ENCODE data around the gene GRIK4. TPM values are rescaled to one million over a fixed set of nuclear protein-coding genes. Genes with fewer than 3 reads are reported as not detected.

The GRIK4 gene
- total RNA-seq, 1 donor from 2014 or later = 4.5 TPM

GRCh38 chr11:120537996-120538395 is 26.4 kb downstream of the GRIK4 start:
- H3K27me3 Mint-ChIP-seq (ENCODE audit: unreplicated experiment) = peaks cover 1% of the 10 kb centered on the region
- H3K4me1 Mint-ChIP-seq (ENCODE audit: unreplicated experiment) = peaks cover 7% of the 10 kb centered on the region
- no peak overlapping the region for H3K27ac Mint-ChIP-seq (ENCODE audit: unreplicated experiment)
- DNase-seq (ENCODE audit: low spot score) = no peak
- no peaks in the 10 kb centered on the region for H3K9me3 Mint-ChIP-seq (ENCODE audit: unreplicated experiment)
- H3K36me3 Mint-ChIP-seq (ENCODE audit: low read depth, unreplicated experiment) = no peaks in the 10 kb centered on the region
- TF ChIP-seq, protein P1, sequence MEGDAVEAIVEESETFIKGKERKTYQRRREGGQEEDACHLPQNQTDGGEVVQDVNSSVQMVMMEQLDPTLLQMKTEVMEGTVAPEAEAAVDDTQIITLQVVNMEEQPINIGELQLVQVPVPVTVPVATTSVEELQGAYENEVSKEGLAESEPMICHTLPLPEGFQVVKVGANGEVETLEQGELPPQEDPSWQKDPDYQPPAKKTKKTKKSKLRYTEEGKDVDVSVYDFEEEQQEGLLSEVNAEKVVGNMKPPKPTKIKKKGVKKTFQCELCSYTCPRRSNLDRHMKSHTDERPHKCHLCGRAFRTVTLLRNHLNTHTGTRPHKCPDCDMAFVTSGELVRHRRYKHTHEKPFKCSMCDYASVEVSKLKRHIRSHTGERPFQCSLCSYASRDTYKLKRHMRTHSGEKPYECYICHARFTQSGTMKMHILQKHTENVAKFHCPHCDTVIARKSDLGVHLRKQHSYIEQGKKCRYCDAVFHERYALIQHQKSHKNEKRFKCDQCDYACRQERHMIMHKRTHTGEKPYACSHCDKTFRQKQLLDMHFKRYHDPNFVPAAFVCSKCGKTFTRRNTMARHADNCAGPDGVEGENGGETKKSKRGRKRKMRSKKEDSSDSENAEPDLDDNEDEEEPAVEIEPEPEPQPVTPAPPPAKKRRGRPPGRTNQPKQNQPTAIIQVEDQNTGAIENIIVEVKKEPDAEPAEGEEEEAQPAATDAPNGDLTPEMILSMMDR (IDR thresholded peaks at IDR 0.05; ENCODE audit: unreplicated experiment) = no peak
- H3K4me3 Mint-ChIP-seq (ENCODE audit: unreplicated experiment) = no peak overlapping the region

DNA sequence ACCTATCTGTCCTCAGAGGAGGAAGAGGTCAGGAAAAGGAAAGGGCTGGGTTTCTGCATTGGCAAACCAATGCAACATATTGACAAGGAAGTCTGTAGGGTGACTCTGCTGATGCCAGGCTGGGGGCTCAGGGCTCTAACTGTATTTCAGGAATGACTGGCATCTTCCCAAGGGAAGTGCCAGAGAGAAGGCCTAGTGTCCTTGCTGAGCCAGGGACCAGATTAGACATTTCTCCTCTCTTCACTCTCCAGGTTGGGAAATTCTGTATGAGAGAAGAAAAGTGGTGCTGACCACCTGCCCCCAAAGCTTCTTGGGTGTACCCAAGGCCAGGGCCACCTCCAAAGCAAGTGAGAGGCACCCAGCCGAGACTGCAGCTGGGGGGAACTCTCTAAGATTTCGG is 27.2 kb downstream of the GRIK4 start:
- H3K36me3 Mint-ChIP-seq (ENCODE audit: low read depth, unreplicated experiment) = no peaks in the 10 kb centered on the region
- peaks cover 7% of the 10 kb centered on the region for H3K4me1 Mint-ChIP-seq (ENCODE audit: unreplicated experiment)
- H3K27me3 Mint-ChIP-seq (ENCODE audit: unreplicated experiment) = peaks cover 1% of the 10 kb centered on the region
- H3K9me3 Mint-ChIP-seq (ENCODE audit: unreplicated experiment) = no peaks in the 10 kb centered on the region
- DNase-seq (ENCODE audit: low spot score) = no peak
- TF ChIP-seq, protein P1 (IDR thresholded peaks at IDR 0.05; ENCODE audit: unreplicated experiment) = no peak
- no peak overlapping the region for H3K4me3 Mint-ChIP-seq (ENCODE audit: unreplicated experiment)
- H3K27ac Mint-ChIP-seq (ENCODE audit: unreplicated experiment) = no peak overlapping the region

DNA sequence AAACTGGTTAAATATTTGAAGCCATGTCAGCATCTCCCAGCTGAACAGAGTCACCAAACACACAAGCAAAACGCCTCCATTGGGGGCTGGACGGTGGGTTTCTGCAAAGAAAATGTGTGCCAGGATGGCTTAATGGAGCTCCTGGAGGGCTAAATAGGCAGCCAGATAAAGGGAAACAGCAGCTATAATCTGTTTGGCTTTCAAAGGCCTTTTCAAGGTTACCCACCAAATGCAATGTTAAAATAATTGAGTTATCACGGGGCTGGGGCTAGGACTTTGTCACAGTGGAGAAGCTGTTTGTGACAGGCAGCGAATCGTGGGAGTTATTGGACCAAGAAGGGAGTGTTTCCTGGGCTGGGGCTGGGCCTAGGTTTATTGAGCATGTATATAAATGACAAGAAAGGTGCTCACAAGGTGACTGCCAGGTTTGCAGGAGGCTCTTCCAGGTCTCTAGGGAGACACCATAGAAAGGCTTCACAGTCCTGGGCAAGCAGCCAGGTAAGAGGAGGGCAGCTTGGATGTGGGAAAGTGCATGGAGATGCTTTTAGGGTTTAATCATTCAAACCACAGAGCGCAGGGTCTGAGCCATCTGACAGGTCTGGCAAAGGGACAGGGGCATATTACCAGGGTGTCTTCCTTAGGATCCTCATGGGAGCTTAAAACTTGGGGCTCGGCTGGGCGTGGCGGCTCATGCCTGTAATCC is 28.3 kb downstream of the GRIK4 start:
- H3K9me3 Mint-ChIP-seq (ENCODE audit: unreplicated experiment) = no peaks in the 10 kb centered on the region
- H3K4me3 Mint-ChIP-seq (ENCODE audit: unreplicated experiment) = no peak overlapping the region
- no peaks in the 10 kb centered on the region for H3K36me3 Mint-ChIP-seq (ENCODE audit: low read depth, unreplicated experiment)
- no peak overlapping the region for H3K27ac Mint-ChIP-seq (ENCODE audit: unreplicated experiment)
- peaks cover 1% of the 10 kb centered on the region for H3K27me3 Mint-ChIP-seq (ENCODE audit: unreplicated experiment)
- TF ChIP-seq, protein P1 (IDR thresholded peaks at IDR 0.05; ENCODE audit: unreplicated experiment) = no peak
- no peak for DNase-seq (ENCODE audit: low spot score)
- H3K4me1 Mint-ChIP-seq (ENCODE audit: unreplicated experiment) = peaks cover 7% of the 10 kb centered on the region

GRCh38 chr11:120540744-120541465 is 29.4 kb downstream of the GRIK4 start:
- Mint-ChIP-seq H3K9me3 (ENCODE audit: unreplicated experiment) (no peaks in the 10 kb centered on the region), H3K4me1 (ENCODE audit: unreplicated experiment) (peaks cover 7% of the 10 kb centered on the region), H3K27ac (ENCODE audit: unreplicated experiment) (no peak overlapping the region), H3K36me3 (ENCODE audit: low read depth, unreplicated experiment) (no peaks in the 10 kb centered on the region), H3K4me3 (ENCODE audit: unreplicated experiment) (no peak overlapping the region), H3K27me3 (ENCODE audit: unreplicated experiment) (peaks cover 6% of the 10 kb centered on the region)
- DNase-seq (ENCODE audit: low spot score) = no peak
- TF ChIP-seq, protein P1 (IDR thresholded peaks at IDR 0.05; ENCODE audit: unreplicated experiment) = no peak
